DMS53 treated with DMSO at 0.1 percent for 48 hours (cell line): ENCODE results near the gene PTPA.

Experiments used
- DNase-seq: peaks from one replicate; lab custom pipeline; 2025; ENCODE audit not compliant: unreplicated experiment; lab: John Stamatoyannopoulos, UW

PTPA gene

GRCh38 chr9:129136446-129137035 lies 25.3 kb downstream of the PTPA start:
- DNase-seq = no peak

- DNase-seq = no peak
Observed at GRCh38 chr9:129137292-129138143, 26.3 kb downstream of the PTPA start.

GRCh38 chr9:129138144-129138462 lies 26.9 kb downstream of the PTPA start:
- no peak for DNase-seq

- no peak for DNase-seq
Observed at GRCh38 chr9:129138476-129139232, 27.4 kb downstream of the PTPA start.

GRCh38 chr9:129139233-129139992 lies 28.2 kb downstream of the PTPA start:
- peak; percentile 66 for DNase-seq

GRCh38 chr9:129139993-129140396 lies 28.8 kb downstream of the PTPA start:
- peak; percentile 69 for DNase-seq

- peak; percentile 6 for DNase-seq
Observed at GRCh38 chr9:129140397-129141065, 29.3 kb downstream of the PTPA start.

GRCh38 chr9:129141066-129142041 lies 30.1 kb downstream of the PTPA start:
- no peak for DNase-seq

- DNase-seq = no peak
Observed at GRCh38 chr9:129142138-129142935, 31.1 kb downstream of the PTPA start.

GRCh38 chr9:129143031-129143927 lies 32.1 kb downstream of the PTPA start:
- peak; percentile 43 for DNase-seq

GRCh38 chr9:129145316-129145715 lies 34.1 kb downstream of the PTPA start:
- DNase-seq = no peak

- DNase-seq = no peak
Observed at GRCh38 chr9:129145841-129146292, 34.7 kb downstream of the PTPA start.

GRCh38 chr9:129146441-129146941 lies 35.3 kb downstream of the PTPA start:
- DNase-seq = no peak

- no peak for DNase-seq
Observed at GRCh38 chr9:129148463-129149204, 37.4 kb downstream of the PTPA start.

GRCh38 chr9:129149442-129149841 lies 38.2 kb downstream of the PTPA start:
- DNase-seq = no peak

GRCh38 chr9:129150122-129150521 lies 38.9 kb downstream of the PTPA start:
- no peak for DNase-seq
